ENCODE results near the gene GRID1.

DNA sequence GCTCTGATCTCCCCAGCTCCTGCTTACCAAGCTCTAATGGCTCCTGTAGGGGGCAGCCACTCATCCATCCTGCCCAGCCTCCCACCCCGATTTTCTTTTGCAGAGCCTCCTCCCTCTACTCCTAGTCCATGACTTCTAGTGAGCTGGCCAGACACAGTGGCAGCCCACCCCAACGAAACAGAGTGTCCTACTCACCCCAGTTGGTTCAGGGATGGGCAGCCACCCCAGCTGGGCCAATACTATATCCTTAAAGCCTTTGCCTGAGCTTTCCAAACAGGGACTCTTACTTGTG, 77.1 kb downstream of the GRID1 start:
- TF ChIP-seq, protein P1, sequence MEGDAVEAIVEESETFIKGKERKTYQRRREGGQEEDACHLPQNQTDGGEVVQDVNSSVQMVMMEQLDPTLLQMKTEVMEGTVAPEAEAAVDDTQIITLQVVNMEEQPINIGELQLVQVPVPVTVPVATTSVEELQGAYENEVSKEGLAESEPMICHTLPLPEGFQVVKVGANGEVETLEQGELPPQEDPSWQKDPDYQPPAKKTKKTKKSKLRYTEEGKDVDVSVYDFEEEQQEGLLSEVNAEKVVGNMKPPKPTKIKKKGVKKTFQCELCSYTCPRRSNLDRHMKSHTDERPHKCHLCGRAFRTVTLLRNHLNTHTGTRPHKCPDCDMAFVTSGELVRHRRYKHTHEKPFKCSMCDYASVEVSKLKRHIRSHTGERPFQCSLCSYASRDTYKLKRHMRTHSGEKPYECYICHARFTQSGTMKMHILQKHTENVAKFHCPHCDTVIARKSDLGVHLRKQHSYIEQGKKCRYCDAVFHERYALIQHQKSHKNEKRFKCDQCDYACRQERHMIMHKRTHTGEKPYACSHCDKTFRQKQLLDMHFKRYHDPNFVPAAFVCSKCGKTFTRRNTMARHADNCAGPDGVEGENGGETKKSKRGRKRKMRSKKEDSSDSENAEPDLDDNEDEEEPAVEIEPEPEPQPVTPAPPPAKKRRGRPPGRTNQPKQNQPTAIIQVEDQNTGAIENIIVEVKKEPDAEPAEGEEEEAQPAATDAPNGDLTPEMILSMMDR (IDR thresholded peaks at IDR 0.05), result no peak
- TF ChIP-seq POLR2A (IDR thresholded peaks at IDR 0.05), result no peak

Data from Peyer's patch (tissue), 4 donors.